C4-2B (cell line): Measurements from ENCODE around the gene CFAP97D1.

Experiments
- CTCF ChIP-seq: fragments of 450-650 bp; conservative IDR thresholded peaks from 2 replicates; pipeline ENCODE4 v1.5.1; 2017; ENCODE audit warnings: mild to moderate bottlenecking
- ZFX ChIP-seq: fragments of 450-650 bp; IDR thresholded peaks from 2 replicates; pipeline ENCODE4 v1.6.1; 2017

- TF ChIP-seq CTCF: no peak
- no peak for TF ChIP-seq ZFX
Measured at GRCh38 chr17:43774304-43775250, 5.7 kb upstream of the CFAP97D1 start.
